Activated CD4-positive, alpha-beta T cell treated with anti-CD3 and anti-CD28 coated beads, Interleukin-2, amount 50 U/mL, for 24 hours (primary cell): ENCODE measurements around the gene GSTA1.
"Not testable (repeated sequence)": the region's sequence is repeated elsewhere in the genome, so short reads cannot be mapped to it uniquely, and the experiment has no call there.

ENCODE experiments used
- DNase-seq, 2 donors: peaks; one replicate each; pipeline ENCODE4 v3.0.0-alpha.2; 2020; ENCODE audit warnings: low read depth in 1 of 2, low spot score in 1 of 2

The GSTA1 gene

DNA sequence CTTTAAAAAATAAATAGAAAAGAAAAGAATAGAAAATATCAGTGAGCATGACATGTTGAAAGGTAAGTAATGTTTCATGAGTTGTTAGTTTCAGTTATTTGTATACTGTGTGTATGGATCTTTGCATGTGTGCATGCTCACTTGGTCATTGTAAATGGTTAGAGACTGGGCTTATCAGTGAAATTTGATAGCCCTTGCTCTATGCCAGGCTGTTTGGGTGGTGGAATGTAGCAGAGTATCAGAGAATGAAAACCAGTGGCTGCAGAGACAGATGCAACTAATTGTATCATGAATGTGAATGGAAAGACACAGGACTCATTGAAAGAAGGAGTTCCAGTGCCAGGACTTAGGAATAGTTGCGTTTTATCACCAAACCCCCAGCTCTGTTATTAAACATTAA, 44.5 kb downstream of the GSTA1 start:
- no peak for DNase-seq

DNA sequence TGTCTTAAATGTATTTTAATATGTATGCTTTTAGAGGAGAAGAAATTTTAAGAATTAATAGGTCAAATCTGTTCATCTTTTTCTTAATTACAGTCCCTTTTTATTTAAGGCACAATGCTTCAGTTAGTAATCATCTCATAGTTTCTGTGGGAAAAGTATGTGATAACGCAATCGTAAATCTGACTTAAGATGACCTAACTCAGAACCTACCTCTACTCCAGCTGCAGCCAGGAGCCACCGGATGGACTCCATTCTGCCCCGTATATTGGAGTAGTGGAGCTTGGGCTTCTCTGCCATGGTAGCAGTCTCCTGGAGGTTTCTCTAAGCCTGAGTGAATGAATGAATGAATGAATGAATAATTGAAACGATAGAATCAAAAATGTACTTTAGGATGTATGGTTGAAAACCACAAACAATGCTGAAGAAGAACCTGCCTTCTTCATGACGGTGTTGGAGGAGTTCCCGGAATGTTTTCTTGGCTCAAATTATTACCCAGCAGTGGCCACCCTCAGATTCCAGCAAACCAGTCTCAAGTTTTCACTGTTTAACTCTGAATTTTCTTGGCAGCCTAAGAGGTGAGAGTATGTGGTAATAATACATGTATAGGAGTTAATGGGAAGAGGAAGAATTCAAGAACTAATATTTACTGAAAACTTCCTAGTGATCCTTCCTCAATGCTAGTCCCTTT, 45.8 kb downstream of the GSTA1 start:
- DNase-seq = not testable (repeated sequence)

DNA sequence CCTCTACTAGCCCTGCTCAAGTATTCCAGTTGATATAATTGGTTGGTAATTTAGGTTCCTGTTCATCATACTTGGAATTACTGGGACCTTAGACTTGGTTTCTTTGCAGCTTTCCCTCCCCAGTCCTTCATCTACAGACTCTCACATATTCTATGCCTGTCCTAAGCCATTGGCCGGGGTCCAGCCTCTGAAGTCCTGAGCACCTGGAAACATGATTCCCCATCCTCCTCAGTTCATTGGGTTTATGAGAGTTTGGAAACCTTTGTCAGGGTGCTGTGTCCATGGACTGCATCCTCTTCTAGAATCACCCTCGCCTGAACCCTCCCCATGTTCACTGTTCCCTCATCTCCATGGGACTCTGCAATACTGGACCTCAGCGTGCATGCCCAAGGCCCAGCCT, 49.2 kb downstream of the GSTA1 start:
- DNase-seq = no peak

DNA sequence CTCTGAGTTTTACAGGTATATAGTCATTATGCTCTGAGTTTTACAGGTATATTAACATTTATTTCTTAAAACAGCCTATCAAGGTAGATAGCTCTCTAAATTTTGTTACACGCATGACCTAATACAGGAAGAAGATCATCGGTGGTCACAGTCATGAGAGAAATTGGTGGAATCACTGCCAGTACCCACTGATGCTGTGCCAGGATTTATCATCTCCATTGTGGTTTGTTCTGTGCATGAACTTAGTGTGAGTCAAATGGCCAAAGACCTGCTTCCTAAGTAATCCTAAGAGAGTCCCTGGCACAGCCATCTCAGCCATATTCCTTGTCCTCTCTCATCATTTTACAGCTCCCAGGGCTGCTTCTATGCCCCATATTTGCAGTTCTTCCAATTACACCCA, 50.5 kb downstream of the GSTA1 start:
- DNase-seq = not testable (repeated sequence)

DNA sequence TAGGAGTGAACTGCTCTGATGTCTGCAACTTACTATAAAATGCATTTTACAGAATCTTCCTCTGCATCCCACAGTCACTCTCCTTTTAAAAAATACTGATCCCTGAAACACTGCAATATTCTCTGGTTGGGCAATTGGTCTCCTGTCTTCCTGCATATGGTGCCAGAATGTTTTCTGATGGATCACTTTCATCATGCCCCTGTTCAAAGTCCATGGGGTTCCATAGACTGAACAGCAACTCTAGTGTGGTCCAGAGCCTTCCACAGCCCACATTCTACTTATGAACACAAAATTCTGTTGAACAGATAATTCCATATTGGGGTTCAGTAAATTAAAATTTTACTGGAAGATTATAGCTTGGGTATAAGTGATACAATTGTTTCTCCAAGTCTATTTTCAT, 51.3 kb downstream of the GSTA1 start:
- DNase-seq = no peak

DNA sequence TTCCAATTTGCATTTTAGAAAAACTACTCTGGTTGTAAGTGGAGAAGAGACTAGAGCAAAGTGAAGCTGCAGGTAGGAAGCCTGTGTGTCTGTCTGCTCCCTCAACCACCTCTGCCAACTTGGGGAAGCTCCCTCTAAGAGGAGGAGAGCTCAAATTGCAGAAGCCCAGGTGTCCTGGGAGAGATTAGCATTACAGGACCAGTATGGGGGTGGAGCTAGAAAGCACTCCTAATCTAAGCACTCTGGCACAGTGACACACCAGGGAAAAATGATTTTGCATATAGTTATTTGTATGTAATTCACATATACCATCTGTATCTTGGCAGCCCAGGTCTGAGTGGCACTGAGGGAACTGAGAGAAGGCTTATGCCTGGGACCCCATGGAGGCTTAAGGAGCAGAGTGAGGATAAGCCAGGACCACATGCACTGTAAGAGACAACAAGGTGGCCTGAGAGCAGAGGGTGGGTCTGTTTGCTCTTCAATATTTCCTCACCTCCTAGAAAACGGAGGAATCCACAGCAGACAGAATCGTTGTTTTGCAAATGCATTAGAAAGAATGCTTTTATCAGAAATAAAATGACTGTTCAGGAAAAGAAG, 54.0 kb downstream of the GSTA1 start:
- DNase-seq = no peak

DNA sequence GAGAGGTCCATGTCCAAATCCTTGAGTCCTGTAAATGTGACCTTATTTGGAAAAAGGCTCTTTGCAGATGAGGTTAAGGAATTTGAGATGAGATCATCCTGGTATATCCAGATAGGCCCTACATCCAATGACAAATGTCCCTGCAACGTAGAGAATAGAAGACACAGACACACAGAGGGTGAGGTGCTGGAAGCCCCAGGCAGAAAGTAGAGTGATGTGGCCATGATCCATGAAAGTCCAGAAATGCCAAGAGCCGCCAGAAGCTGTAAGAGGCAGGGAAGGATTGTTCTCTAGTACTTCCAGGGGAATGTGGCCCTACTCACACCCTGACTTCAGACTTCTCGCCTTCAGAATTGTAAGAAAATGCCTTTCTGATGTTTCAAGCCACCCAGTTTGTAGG, 56.3 kb downstream of the GSTA1 start:
- DNase-seq = not testable (repeated sequence)

DNA sequence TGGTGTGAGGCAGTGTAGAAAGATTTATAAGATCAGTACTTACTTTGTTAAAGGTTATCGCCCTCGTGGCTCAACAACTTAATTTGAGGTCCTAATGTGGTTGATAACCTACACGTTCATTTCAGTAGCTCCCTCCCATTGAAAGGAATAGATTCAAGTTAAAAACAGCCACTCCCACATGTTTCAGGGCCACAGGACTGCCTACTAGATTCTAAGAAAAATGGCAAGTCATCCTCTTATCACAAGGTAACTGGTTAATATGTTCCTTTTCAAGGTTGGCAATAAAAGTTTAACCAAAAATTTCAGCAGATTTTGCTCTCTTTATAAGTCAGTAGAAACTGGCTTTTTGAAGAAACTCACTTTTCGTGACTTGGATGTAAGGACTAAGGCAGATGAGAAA, 57.4 kb downstream of the GSTA1 start:
- DNase-seq = no peak

DNA sequence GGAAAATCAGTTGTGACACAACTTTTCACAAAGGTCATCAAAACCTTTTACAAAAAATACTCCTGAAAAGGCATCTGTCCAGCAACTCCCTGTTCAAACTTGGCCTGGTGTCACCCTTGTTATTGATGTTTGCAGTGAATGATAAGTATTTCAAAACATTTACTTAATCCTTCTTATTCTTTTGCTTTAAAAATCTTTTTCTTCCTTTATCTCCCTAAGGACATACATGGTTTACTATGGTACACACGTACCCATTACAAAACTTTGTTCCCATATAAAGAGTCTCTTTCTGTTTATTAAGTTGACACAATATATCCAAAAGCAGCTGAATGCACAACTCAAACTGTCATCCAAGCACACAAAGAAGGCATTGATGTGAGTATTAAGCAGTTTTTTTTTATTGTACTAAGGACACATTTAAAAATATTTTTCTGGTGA, 57.8 kb downstream of the GSTA1 start:
- DNase-seq = no peak

DNA sequence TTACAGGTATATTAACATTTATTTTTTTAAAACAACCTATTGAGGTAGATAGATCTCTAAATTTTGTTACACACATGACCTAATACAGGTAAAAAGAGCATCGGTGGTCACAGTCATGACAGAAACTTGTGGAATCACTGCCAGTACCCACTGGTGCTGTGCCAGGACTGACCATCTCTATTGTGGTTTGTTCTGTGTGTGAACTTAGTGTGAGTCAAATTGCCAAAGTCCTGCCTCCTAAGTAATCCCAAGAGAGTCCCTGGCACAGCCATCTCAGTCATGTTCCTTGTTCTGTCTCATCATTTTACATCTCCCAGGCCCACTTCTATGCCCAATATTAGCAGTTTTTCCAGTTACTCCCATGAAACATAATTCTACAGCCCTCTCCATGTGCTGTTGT, 61.7 kb downstream of the GSTA1 start:
- DNase-seq = no peak
